Chondrocyte (in vitro differentiated cells): Measurements from ENCODE around the gene KIF6. TPM values are rescaled to one million over a fixed set of nuclear protein-coding genes. Genes with fewer than 3 reads are reported as not detected.

Source experiments
- DNase-seq: peaks from one replicate; pipeline ENCODE4 v3.0.0; 2021; ENCODE audit warnings: mixed read lengths, low spot score
- H3K27ac Mint-ChIP-seq: one replicate; pipeline ENCODE4 v1.8.0; 2021; ENCODE audit warnings: mild to moderate bottlenecking, moderate library complexity, mixed read lengths; ENCODE audit not compliant: unreplicated experiment
- H3K27me3 Mint-ChIP-seq: 2 replicates; pipeline ENCODE4 v1.8.0; 2021; ENCODE audit warnings: low read depth, mixed read lengths
- H3K36me3 Mint-ChIP-seq: 2 replicates; pipeline ENCODE4 v1.8.0; 2021; ENCODE audit warnings: low read depth, mixed read lengths
- H3K4me1 Mint-ChIP-seq: 2 replicates; pipeline ENCODE4 v1.8.0; 2021; ENCODE audit warnings: low read depth, mild to moderate bottlenecking, mixed read lengths
- H3K4me3 Mint-ChIP-seq: one replicate; pipeline ENCODE4 v1.8.0; 2021; ENCODE audit warnings: mild to moderate bottlenecking, moderate library complexity, mixed read lengths; ENCODE audit not compliant: unreplicated experiment
- H3K9me3 Mint-ChIP-seq: 2 replicates; pipeline ENCODE4 v1.8.0; 2021; ENCODE audit warnings: low read depth, mixed read lengths
- total RNA-seq: library from RNA; stranded (reverse); gene quantifications from 3 replicates; pipeline ENCODE4 v1.2.1, GENCODE V29; 2021
- TF ChIP-seq, protein P1 (sequence below): fragments of 200-600 bp; sonication (generic); IDR thresholded peaks from 2 replicates; pipeline ENCODE4 v1.5.0; 2021; ENCODE audit warnings: antibody characterized with exemption, mild to moderate bottlenecking, moderate library complexity

KIF6 gene
- total RNA-seq, 1 donor from 2014 or later, result 0.62 TPM

DNA sequence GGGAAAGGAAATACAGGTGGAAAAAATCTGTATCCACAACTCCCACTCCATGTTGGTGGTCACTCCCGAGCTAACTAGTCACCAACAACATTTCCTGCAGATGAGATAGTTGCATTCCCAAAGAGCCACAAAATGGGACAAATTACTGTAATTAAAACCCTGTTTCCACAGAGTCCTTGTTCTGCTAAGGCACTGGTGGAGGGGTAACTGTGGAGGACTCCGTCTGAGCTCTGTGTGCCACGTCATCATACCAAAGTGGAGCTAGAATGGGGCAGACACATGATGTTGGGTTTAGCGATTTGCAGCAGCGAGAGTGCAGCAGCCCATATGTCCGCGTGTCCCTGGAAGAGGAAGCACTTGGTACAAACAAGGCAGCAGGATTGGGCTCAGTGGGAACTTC is 230.2 kb downstream of the KIF6 start:
- DNase-seq, result no peak
- no peak overlapping the region for H3K27ac Mint-ChIP-seq
- H3K4me1 Mint-ChIP-seq, result peaks cover 44% of the 10 kb centered on the region
- H3K9me3 Mint-ChIP-seq, result peaks cover 6% of the 10 kb centered on the region
- H3K4me3 Mint-ChIP-seq, result no peak overlapping the region
- no peaks in the 10 kb centered on the region for H3K27me3 Mint-ChIP-seq
- peaks cover under 1% of the 10 kb centered on the region for H3K36me3 Mint-ChIP-seq
- TF ChIP-seq, protein P1, sequence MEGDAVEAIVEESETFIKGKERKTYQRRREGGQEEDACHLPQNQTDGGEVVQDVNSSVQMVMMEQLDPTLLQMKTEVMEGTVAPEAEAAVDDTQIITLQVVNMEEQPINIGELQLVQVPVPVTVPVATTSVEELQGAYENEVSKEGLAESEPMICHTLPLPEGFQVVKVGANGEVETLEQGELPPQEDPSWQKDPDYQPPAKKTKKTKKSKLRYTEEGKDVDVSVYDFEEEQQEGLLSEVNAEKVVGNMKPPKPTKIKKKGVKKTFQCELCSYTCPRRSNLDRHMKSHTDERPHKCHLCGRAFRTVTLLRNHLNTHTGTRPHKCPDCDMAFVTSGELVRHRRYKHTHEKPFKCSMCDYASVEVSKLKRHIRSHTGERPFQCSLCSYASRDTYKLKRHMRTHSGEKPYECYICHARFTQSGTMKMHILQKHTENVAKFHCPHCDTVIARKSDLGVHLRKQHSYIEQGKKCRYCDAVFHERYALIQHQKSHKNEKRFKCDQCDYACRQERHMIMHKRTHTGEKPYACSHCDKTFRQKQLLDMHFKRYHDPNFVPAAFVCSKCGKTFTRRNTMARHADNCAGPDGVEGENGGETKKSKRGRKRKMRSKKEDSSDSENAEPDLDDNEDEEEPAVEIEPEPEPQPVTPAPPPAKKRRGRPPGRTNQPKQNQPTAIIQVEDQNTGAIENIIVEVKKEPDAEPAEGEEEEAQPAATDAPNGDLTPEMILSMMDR, result no peak

DNA sequence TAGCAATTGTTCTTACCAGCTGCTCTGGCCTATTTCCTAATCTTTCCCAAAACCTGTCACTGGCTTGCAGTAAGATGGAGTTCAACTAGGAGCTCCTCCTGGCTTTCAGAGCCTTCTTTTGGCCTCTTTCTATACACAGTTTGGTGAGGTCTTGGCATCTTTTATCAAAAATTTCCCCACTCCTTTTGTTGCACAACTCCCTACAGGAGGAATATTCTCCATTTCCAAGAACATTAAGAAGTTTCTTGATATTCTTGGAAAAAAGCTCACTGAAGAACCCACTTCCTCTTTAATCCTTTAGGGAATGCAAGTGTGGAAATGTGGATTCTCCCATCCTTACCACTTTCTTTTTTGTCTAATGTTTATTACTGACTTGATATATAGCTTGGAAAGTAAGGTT is 231.4 kb downstream of the KIF6 start:
- Mint-ChIP-seq H3K4me1 (peaks cover 44% of the 10 kb centered on the region), H3K4me3 (no peak overlapping the region), H3K27me3 (no peaks in the 10 kb centered on the region), H3K27ac (no peak overlapping the region), H3K9me3 (peaks cover 3% of the 10 kb centered on the region), H3K36me3 (no peaks in the 10 kb centered on the region)
- TF ChIP-seq, protein P1, result no peak
- no peak for DNase-seq

DNA sequence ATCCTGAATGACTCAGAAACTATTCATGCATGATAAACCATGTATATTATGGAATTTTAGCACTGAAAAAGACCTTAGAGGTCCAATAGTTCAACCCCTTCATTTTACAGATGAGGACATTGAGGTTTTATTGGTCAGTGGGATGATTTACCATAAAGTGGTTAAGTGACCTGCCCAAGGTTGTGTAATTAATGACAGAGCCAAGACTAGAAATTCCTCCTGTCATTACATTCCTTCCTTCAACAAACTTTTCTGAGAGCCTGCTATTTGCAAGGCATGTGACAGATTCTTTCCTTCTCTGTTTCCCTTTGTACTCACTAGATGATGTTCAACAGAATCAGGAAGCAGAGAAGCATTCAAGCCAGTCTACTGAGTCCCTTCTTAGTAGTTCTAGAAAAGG is 232.0 kb downstream of the KIF6 start:
- TF ChIP-seq, protein P1, result no peak
- no peak for DNase-seq
- Mint-ChIP-seq H3K4me3 (no peak overlapping the region), H3K4me1 (peaks cover 42% of the 10 kb centered on the region), H3K9me3 (peaks cover 3% of the 10 kb centered on the region), H3K27ac (no peak overlapping the region), H3K27me3 (no peaks in the 10 kb centered on the region), H3K36me3 (no peaks in the 10 kb centered on the region)

DNA sequence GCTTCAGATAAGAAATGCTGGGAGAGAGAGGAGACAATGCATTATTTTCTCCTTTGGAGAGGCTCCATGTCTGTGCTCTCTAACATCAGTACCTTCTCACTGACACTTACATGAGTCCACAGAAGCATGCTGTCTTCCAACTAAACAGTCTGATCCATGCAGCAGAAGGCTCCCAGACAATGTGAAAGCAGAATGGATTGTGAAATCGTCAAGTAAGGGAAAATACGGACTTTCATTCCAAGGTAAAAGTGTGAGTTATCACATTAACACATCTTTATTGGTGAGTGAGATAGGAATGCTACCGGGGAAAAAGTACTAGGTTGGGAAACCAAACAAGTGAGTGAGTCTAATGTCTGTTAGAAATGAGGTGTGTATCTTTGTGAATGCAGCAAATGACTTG is 235.1 kb downstream of the KIF6 start:
- Mint-ChIP-seq H3K4me1 (peaks cover 18% of the 10 kb centered on the region), H3K27ac (no peak overlapping the region), H3K9me3 (peaks cover 3% of the 10 kb centered on the region), H3K4me3 (no peak overlapping the region), H3K36me3 (no peaks in the 10 kb centered on the region), H3K27me3 (no peaks in the 10 kb centered on the region)
- DNase-seq, result no peak
- TF ChIP-seq, protein P1, result no peak

DNA sequence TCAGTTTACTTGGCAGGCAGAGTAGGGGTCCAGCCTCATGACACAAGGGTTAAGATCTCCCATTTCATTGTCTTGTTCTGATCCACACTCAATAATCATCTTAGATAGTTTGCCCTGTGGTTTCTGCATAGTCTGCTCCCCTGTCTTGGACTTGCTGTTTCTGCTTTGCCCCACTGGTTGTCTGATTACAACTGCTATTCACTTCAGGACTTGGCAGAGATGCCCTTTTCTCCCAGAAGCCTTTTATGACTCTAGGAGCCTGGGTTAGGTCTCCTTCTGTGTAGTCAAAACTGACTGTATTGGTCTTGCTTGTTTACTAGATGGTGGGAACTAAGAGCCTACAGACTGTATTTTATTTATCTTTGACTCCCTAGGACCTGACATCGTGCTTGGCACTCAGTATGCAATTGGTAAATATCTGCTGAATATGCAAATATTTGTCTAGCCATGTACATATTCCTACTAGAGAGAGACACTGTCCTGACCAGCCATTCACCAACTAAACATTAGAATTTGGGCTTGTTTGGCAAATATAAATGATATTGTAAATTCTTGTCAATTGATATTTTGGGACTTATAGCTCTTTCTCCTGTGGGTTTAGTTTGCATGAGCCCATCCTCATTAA is 236.8 kb downstream of the KIF6 start:
- Mint-ChIP-seq H3K27ac (no peak overlapping the region), H3K9me3 (peaks cover 3% of the 10 kb centered on the region), H3K4me1 (peaks cover 10% of the 10 kb centered on the region), H3K36me3 (no peaks in the 10 kb centered on the region), H3K27me3 (no peaks in the 10 kb centered on the region), H3K4me3 (no peak overlapping the region)
- TF ChIP-seq, protein P1, result no peak
- DNase-seq, result no peak
